Erythroblast (primary cell): Measurements from ENCODE around the gene CLEC18B.
"Not testable (repeated sequence)": the region's sequence is repeated elsewhere in the genome, so short reads cannot be mapped to it uniquely, and the experiment has no call there.

Experiments used
- GATA1 ChIP-seq: IDR thresholded peaks from 2 replicates; pipeline ENCODE4 v1.6.1; 2011; ENCODE audit warnings: low read depth, mild to moderate bottlenecking, control low read depth, low read length, moderate library complexity
- POLR2A ChIP-seq: IDR thresholded peaks from 2 replicates; pipeline ENCODE4 v1.6.1; 2011; ENCODE audit warnings: mild to moderate bottlenecking, low read length

- TF ChIP-seq POLR2A, GATA1: not testable (repeated sequence)
Observed at GRCh38 chr16:74419811-74420210, 1.5 kb downstream of the CLEC18B start.
